Activated naive CD8-positive, alpha-beta T cell treated with anti-CD3 and anti-CD28 coated beads, Interleukin-2, amount 50 U/mL, for 24 hours (primary cell): Measurements from ENCODE around the gene SINHCAF.

Experiments
- ATAC-seq: fragments of 150-1000 bp; cut with Tn5 transposase; one replicate; pipeline ENCODE4 v1.10.0; 2021
- DNase-seq: peaks from one replicate; pipeline ENCODE4 v3.0.0; 2021
- H3K27ac Mint-ChIP-seq: one replicate; pipeline ENCODE4 v1.8.0; 2021; ENCODE audit warnings: mild to moderate bottlenecking, mixed read lengths
- H3K27me3 Mint-ChIP-seq: one replicate; pipeline ENCODE4 v1.8.0; 2021; ENCODE audit warnings: mixed read lengths
- H3K36me3 Mint-ChIP-seq: one replicate; pipeline ENCODE4 v1.8.0; 2021; ENCODE audit warnings: low read depth, mixed read lengths
- H3K4me1 Mint-ChIP-seq: one replicate; pipeline ENCODE4 v1.8.0; 2021; ENCODE audit warnings: mixed read lengths
- H3K4me3 Mint-ChIP-seq: one replicate; pipeline ENCODE4 v1.8.0; 2021; ENCODE audit warnings: mild to moderate bottlenecking, moderate library complexity, mixed read lengths
- H3K9me3 Mint-ChIP-seq: one replicate; pipeline ENCODE4 v1.8.0; 2021; ENCODE audit warnings: mixed read lengths

SINHCAF gene

GRCh38 chr12:31301311-31301710 is 24.6 kb downstream of the SINHCAF start:
- peaks cover 74% of the 10 kb centered on the region for H3K36me3 Mint-ChIP-seq
- ATAC-seq (no peak), DNase-seq (no peak)
- peaks cover 57% of the 10 kb centered on the region for H3K4me1 Mint-ChIP-seq
- H3K27me3 Mint-ChIP-seq, result no peaks in the 10 kb centered on the region
- no peak overlapping the region for H3K4me3 Mint-ChIP-seq
- H3K9me3 Mint-ChIP-seq, result no peaks in the 10 kb centered on the region
- H3K27ac Mint-ChIP-seq, result no peak overlapping the region

- peaks cover 52% of the 10 kb centered on the region for H3K4me1 Mint-ChIP-seq
- DNase-seq (no peak), ATAC-seq (no peak)
- no peaks in the 10 kb centered on the region for H3K9me3 Mint-ChIP-seq
- H3K36me3 Mint-ChIP-seq, result peaks cover 70% of the 10 kb centered on the region
- no peak overlapping the region for H3K27ac Mint-ChIP-seq
- H3K27me3 Mint-ChIP-seq, result no peaks in the 10 kb centered on the region
- no peak overlapping the region for H3K4me3 Mint-ChIP-seq
These were observed 25.2 kb downstream of the SINHCAF start for GRCh38 chr12:31300783-31301182.

- H3K4me1 Mint-ChIP-seq, result peaks cover 50% of the 10 kb centered on the region
- ATAC-seq (no peak), DNase-seq (no peak)
- H3K9me3 Mint-ChIP-seq, result no peaks in the 10 kb centered on the region
- H3K36me3 Mint-ChIP-seq, result peaks cover 70% of the 10 kb centered on the region
- H3K27me3 Mint-ChIP-seq, result no peaks in the 10 kb centered on the region
- no peak overlapping the region for H3K27ac Mint-ChIP-seq
- no peak overlapping the region for H3K4me3 Mint-ChIP-seq
These were observed 25.6 kb downstream of the SINHCAF start for GRCh38 chr12:31300341-31300740.

GRCh38 chr12:31298922-31299321 is 27.0 kb downstream of the SINHCAF start:
- Mint-ChIP-seq H3K36me3 (peaks cover 66% of the 10 kb centered on the region), H3K27me3 (no peaks in the 10 kb centered on the region), H3K9me3 (no peaks in the 10 kb centered on the region), H3K4me3 (peak overlapping the region; percentile 45), H3K27ac (peak overlapping the region; percentile 74), H3K4me1 (peaks cover 40% of the 10 kb centered on the region)
- DNase-seq (no peak), ATAC-seq (no peak)

GRCh38 chr12:31298515-31298910 is 27.4 kb downstream of the SINHCAF start:
- H3K36me3 Mint-ChIP-seq, result peaks cover 66% of the 10 kb centered on the region
- no peaks in the 10 kb centered on the region for H3K27me3 Mint-ChIP-seq
- peaks cover 37% of the 10 kb centered on the region for H3K4me1 Mint-ChIP-seq
- H3K27ac Mint-ChIP-seq, result peak overlapping the region; percentile 74
- DNase-seq, result no peak
- H3K9me3 Mint-ChIP-seq, result no peaks in the 10 kb centered on the region
- H3K4me3 Mint-ChIP-seq, result no peak overlapping the region
- peak; percentile 46 for ATAC-seq

- H3K4me1 Mint-ChIP-seq, result peaks cover 36% of the 10 kb centered on the region
- peak overlapping the region; percentile 74 for H3K27ac Mint-ChIP-seq
- ATAC-seq (no peak), DNase-seq (no peak)
- peaks cover 67% of the 10 kb centered on the region for H3K36me3 Mint-ChIP-seq
- H3K9me3 Mint-ChIP-seq, result no peaks in the 10 kb centered on the region
- no peak overlapping the region for H3K4me3 Mint-ChIP-seq
- H3K27me3 Mint-ChIP-seq, result no peaks in the 10 kb centered on the region
These were observed 28.1 kb downstream of the SINHCAF start for GRCh38 chr12:31297572-31298514.

- Mint-ChIP-seq H3K36me3 (peaks cover 68% of the 10 kb centered on the region), H3K27me3 (no peaks in the 10 kb centered on the region), H3K9me3 (no peaks in the 10 kb centered on the region), H3K4me1 (no peaks in the 10 kb centered on the region), H3K4me3 (no peak overlapping the region), H3K27ac (no peak overlapping the region)
- DNase-seq (no peak), ATAC-seq (no peak)
These were observed 36.5 kb downstream of the SINHCAF start for GRCh38 chr12:31289441-31289840.

- H3K4me3 Mint-ChIP-seq, result no peak overlapping the region
- H3K27me3 Mint-ChIP-seq, result no peaks in the 10 kb centered on the region
- peak overlapping the region; percentile 53 for H3K27ac Mint-ChIP-seq
- no peaks in the 10 kb centered on the region for H3K9me3 Mint-ChIP-seq
- no peaks in the 10 kb centered on the region for H3K4me1 Mint-ChIP-seq
- no peak for DNase-seq
- H3K36me3 Mint-ChIP-seq, result peaks cover 69% of the 10 kb centered on the region
- peak; percentile 10 for ATAC-seq
These were observed 37.6 kb downstream of the SINHCAF start for GRCh38 chr12:31288381-31288780.

GRCh38 chr12:31280183-31280582 is 45.8 kb downstream of the SINHCAF start:
- H3K4me3 Mint-ChIP-seq, result no peak overlapping the region
- no peak for DNase-seq
- H3K36me3 Mint-ChIP-seq, result peaks cover 50% of the 10 kb centered on the region
- H3K4me1 Mint-ChIP-seq, result no peaks in the 10 kb centered on the region
- H3K9me3 Mint-ChIP-seq, result no peaks in the 10 kb centered on the region
- H3K27ac Mint-ChIP-seq, result no peak overlapping the region
- H3K27me3 Mint-ChIP-seq, result no peaks in the 10 kb centered on the region
- no peak for ATAC-seq

GRCh38 chr12:31279390-31279924 is 46.5 kb downstream of the SINHCAF start:
- no peaks in the 10 kb centered on the region for H3K9me3 Mint-ChIP-seq
- H3K36me3 Mint-ChIP-seq, result peaks cover 47% of the 10 kb centered on the region
- H3K27me3 Mint-ChIP-seq, result no peaks in the 10 kb centered on the region
- no peak overlapping the region for H3K27ac Mint-ChIP-seq
- no peak overlapping the region for H3K4me3 Mint-ChIP-seq
- no peak for ATAC-seq
- DNase-seq, result no peak
- H3K4me1 Mint-ChIP-seq, result no peaks in the 10 kb centered on the region

GRCh38 chr12:31278832-31279231 is 47.1 kb downstream of the SINHCAF start:
- H3K4me3 Mint-ChIP-seq, result no peak overlapping the region
- peaks cover 42% of the 10 kb centered on the region for H3K36me3 Mint-ChIP-seq
- peak overlapping the region; percentile 35 for H3K27ac Mint-ChIP-seq
- DNase-seq, result no peak
- H3K27me3 Mint-ChIP-seq, result no peaks in the 10 kb centered on the region
- no peaks in the 10 kb centered on the region for H3K9me3 Mint-ChIP-seq
- H3K4me1 Mint-ChIP-seq, result no peaks in the 10 kb centered on the region
- ATAC-seq, result no peak

GRCh38 chr12:31278424-31278823 is 47.5 kb downstream of the SINHCAF start:
- H3K36me3 Mint-ChIP-seq, result peaks cover 41% of the 10 kb centered on the region
- H3K9me3 Mint-ChIP-seq, result no peaks in the 10 kb centered on the region
- no peaks in the 10 kb centered on the region for H3K4me1 Mint-ChIP-seq
- no peak for ATAC-seq
- H3K27me3 Mint-ChIP-seq, result no peaks in the 10 kb centered on the region
- no peak for DNase-seq
- peak overlapping the region; percentile 35 for H3K27ac Mint-ChIP-seq
- no peak overlapping the region for H3K4me3 Mint-ChIP-seq

- no peak for DNase-seq
- Mint-ChIP-seq H3K9me3 (no peaks in the 10 kb centered on the region), H3K4me1 (no peaks in the 10 kb centered on the region), H3K36me3 (peaks cover 33% of the 10 kb centered on the region), H3K27me3 (no peaks in the 10 kb centered on the region), H3K4me3 (no peak overlapping the region), H3K27ac (no peak overlapping the region)
- no peak for ATAC-seq
These were observed 48.9 kb downstream of the SINHCAF start for GRCh38 chr12:31277081-31277480.

- no peaks in the 10 kb centered on the region for H3K4me1 Mint-ChIP-seq
- no peaks in the 10 kb centered on the region for H3K9me3 Mint-ChIP-seq
- no peak for DNase-seq
- no peak for ATAC-seq
- peaks cover 32% of the 10 kb centered on the region for H3K36me3 Mint-ChIP-seq
- no peak overlapping the region for H3K27ac Mint-ChIP-seq
- no peak overlapping the region for H3K4me3 Mint-ChIP-seq
- no peaks in the 10 kb centered on the region for H3K27me3 Mint-ChIP-seq
These were observed 50.5 kb downstream of the SINHCAF start for GRCh38 chr12:31275491-31275890.

- H3K4me1 Mint-ChIP-seq, result no peaks in the 10 kb centered on the region
- no peaks in the 10 kb centered on the region for H3K9me3 Mint-ChIP-seq
- H3K36me3 Mint-ChIP-seq, result peaks cover 27% of the 10 kb centered on the region
- H3K27ac Mint-ChIP-seq, result no peak overlapping the region
- DNase-seq (no peak), ATAC-seq (no peak)
- H3K27me3 Mint-ChIP-seq, result no peaks in the 10 kb centered on the region
- no peak overlapping the region for H3K4me3 Mint-ChIP-seq
These were observed 51.2 kb downstream of the SINHCAF start for GRCh38 chr12:31274520-31275300.
